Activated naive CD8-positive, alpha-beta T cell treated with anti-CD3 and anti-CD28 coated beads, Interleukin-2, amount 50 U/mL, for 24 hours (primary cell): Measurements from ENCODE around the gene DLL3.
"Not testable (repeated sequence)": the region's sequence is repeated elsewhere in the genome, so short reads cannot be mapped to it uniquely, and the experiment has no call there.

ENCODE experiments used
- ATAC-seq: fragments of 150-1000 bp; cut with Tn5 transposase; one replicate; pipeline ENCODE4 v1.10.0; 2021
- DNase-seq: peaks from one replicate; pipeline ENCODE4 v3.0.0; 2021
- H3K27ac Mint-ChIP-seq: one replicate; pipeline ENCODE4 v1.8.0; 2021; ENCODE audit warnings: mild to moderate bottlenecking, mixed read lengths
- H3K27me3 Mint-ChIP-seq: one replicate; pipeline ENCODE4 v1.8.0; 2021; ENCODE audit warnings: mixed read lengths
- H3K36me3 Mint-ChIP-seq: one replicate; pipeline ENCODE4 v1.8.0; 2021; ENCODE audit warnings: low read depth, mixed read lengths
- H3K4me1 Mint-ChIP-seq: one replicate; pipeline ENCODE4 v1.8.0; 2021; ENCODE audit warnings: mixed read lengths
- H3K4me3 Mint-ChIP-seq: one replicate; pipeline ENCODE4 v1.8.0; 2021; ENCODE audit warnings: mild to moderate bottlenecking, moderate library complexity, mixed read lengths
- H3K9me3 Mint-ChIP-seq: one replicate; pipeline ENCODE4 v1.8.0; 2021; ENCODE audit warnings: mixed read lengths

The DLL3 gene, protein sequence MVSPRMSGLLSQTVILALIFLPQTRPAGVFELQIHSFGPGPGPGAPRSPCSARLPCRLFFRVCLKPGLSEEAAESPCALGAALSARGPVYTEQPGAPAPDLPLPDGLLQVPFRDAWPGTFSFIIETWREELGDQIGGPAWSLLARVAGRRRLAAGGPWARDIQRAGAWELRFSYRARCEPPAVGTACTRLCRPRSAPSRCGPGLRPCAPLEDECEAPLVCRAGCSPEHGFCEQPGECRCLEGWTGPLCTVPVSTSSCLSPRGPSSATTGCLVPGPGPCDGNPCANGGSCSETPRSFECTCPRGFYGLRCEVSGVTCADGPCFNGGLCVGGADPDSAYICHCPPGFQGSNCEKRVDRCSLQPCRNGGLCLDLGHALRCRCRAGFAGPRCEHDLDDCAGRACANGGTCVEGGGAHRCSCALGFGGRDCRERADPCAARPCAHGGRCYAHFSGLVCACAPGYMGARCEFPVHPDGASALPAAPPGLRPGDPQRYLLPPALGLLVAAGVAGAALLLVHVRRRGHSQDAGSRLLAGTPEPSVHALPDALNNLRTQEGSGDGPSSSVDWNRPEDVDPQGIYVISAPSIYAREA

DNA sequence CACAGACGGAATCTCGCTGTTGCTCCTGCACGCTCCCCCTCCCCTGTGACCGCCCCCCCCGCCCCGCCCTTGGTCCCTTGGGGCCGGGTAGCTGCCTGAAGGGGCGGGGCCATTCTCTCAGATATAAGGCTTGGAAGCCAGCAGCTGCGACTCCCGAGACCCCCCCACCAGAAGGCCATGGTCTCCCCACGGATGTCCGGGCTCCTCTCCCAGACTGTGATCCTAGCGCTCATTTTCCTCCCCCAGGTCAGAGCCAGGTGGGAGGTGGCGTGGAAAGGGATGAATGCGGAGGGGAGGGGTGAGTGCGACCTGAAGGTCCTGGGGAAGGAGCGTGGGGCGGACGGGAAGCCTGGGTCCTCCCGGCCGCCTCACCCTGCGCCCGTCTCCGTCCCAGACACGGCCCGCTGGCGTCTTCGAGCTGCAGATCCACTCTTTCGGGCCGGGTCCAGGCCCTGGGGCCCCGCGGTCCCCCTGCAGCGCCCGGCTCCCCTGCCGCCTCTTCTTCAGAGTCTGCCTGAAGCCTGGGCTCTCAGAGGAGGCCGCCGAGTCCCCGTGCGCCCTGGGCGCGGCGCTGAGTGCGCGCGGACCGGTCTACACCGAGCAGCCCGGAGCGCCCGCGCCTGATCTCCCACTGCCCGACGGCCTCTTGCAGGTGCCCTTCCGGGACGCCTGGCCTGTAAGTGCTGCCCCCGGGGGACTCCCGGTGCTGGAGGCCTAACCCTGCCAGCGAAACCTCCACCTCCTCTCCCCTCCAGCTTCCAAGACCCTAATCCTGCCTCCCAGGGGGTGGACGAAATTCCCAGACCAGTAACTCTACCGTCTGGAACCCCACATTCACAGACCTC, at the start of gene DLL3:
Gene DLL3 (plus strand): TSS at position 150 of the 845 bp plus-strand sequence. CDS start 28 bp downstream, at position 178.
- Mint-ChIP-seq H3K36me3 (no peaks in the 10 kb centered on the region), H3K27ac (peak within 1 kb of the TSS; percentile 8), H3K4me1 (peaks cover 19% of the 10 kb centered on the region), H3K9me3 (no peaks in the 10 kb centered on the region), H3K4me3 (peak within 1 kb of the TSS; percentile 63), H3K27me3 (peaks cover 49% of the 10 kb centered on the region)
- no peak for DNase-seq
- ATAC-seq = peak; percentile 25

DNA sequence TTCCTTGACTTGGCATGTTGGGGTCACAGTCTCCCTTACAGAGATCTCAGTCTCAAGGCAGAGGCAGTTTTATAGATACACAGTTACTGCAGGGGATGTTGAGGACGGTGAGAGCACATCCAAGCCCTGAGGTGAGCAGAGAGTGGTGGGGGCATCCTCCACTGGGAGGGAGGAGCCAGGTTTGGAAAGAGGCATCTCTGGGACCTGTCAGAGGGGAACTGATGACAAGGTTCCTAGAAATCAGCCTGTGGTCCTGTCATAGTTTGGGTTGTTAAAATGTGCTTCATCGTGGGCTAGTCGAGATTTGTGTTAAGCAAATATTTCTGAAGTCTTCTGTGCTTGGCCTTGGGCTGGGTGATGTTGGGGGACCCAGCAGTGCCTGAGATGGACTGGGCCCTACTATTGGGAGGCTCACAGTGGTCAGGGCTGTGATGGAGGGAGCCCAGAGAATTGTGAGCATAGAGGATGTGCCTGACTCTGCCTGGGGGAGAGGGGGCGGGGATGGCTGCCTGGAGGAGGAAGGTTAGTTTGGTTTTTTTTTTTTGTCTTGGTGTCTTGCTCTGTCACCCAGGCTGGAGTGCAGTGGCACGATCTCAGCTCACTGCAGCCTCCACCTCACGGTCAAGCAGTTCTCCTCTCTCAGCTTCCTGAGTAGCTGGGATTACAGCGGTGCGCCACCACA, 49.5 kb upstream of the DLL3 start:
- Mint-ChIP-seq H3K27me3 (no peaks in the 10 kb centered on the region), H3K4me3 (peak overlapping the region; percentile 99), H3K4me1 (peaks cover 69% of the 10 kb centered on the region), H3K9me3 (no peaks in the 10 kb centered on the region), H3K27ac (peak overlapping the region; percentile 99), H3K36me3 (peaks cover 71% of the 10 kb centered on the region)
- DNase-seq = no peak
- no peak for ATAC-seq

DNA sequence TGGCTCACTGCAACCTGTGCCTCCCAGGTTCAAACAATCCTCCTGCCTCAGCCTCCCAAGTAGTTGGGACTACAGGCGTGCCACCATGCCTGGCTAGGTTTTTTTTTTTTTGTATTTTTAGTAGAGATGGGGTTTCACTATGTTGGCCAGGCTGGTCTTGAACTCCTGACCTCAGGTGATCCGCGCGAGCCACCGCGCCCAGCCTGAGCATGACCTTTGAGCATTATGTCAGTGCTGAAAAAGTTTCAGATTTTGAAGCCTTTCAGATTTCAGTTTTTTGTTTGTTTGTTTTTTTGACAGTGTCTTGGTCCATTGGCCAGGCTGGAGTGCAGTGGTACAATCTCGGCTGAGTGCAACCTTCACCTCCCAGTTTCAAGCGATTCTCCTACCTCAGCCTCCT, 47.5 kb upstream of the DLL3 start:
- DNase-seq, H3K9me3 Mint-ChIP-seq, ATAC-seq, H3K27me3 Mint-ChIP-seq, H3K27ac Mint-ChIP-seq, H3K4me3 Mint-ChIP-seq: not testable (repeated sequence)
- Mint-ChIP-seq H3K4me1 (peaks cover 63% of the 10 kb centered on the region), H3K36me3 (peaks cover 63% of the 10 kb centered on the region)

DNA sequence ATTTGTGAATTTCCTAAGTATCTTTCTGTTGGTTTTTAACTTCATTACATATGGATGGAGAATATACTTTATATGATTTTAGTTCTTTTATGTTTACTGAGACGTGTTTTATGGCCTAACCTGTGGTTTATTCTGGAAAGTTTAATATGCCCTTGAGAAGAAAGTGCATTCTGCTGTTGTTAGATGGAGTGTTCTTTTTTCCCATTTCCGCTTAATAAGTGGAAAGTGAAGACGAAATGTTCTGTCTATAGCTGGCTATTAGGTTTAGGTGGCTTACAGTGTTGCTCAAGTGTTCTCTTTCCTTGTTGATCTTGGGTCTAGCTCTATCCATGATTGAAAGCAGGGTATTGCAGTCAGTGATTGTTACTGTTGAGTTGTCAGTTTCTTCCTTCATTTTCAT, 35.3 kb upstream of the DLL3 start:
- DNase-seq (no peak), ATAC-seq (no peak)
- Mint-ChIP-seq H3K4me3 (no peak overlapping the region), H3K4me1 (peaks cover 2% of the 10 kb centered on the region), H3K27me3 (no peaks in the 10 kb centered on the region), H3K27ac (no peak overlapping the region), H3K36me3 (peaks cover 50% of the 10 kb centered on the region), H3K9me3 (no peaks in the 10 kb centered on the region)

DNA sequence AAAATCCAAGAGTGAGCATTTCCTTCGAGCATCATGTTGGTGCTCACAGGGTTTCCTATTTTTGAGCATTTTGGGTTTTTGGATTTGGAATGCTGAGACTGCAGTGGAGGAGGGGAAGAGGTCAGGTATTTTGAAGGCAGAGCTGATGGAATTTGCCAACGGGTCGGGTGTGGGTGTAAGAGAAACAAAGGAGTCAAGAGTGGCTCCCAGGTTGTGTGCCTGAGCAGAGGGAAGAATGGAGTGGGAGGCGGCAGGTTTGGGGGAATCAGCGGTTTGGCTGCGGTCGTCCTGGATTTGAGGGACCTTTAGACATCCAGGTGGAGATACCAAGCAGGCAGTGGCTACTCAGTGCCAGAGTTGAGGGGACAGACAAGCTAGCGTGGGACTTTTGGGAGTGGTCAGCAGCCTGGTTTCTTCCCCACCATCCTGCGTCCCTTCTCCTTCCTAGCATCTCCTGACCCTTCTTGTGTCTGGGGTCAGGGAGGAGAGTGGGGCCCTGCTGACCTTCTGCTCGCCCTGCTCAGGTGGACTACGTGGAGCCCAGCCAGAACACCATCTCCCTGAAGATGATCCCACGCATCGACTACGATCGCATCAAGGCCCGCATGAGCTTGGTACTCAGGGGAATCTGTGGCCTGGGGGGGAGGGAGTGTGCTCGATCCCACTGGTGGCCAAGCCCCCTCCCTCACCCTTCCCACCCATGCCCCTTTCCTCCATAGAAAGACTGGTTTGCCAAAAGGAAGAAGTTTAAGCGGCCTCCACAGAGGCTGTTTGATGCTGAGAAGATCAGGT, 32.6 kb upstream of the DLL3 start:
- DNase-seq (no peak), ATAC-seq (no peak)
- H3K4me1 Mint-ChIP-seq = peaks cover 21% of the 10 kb centered on the region
- H3K9me3 Mint-ChIP-seq = no peaks in the 10 kb centered on the region
- no peak overlapping the region for H3K4me3 Mint-ChIP-seq
- peak overlapping the region; percentile 54 for H3K27ac Mint-ChIP-seq
- H3K27me3 Mint-ChIP-seq = no peaks in the 10 kb centered on the region
- peaks cover 57% of the 10 kb centered on the region for H3K36me3 Mint-ChIP-seq

DNA sequence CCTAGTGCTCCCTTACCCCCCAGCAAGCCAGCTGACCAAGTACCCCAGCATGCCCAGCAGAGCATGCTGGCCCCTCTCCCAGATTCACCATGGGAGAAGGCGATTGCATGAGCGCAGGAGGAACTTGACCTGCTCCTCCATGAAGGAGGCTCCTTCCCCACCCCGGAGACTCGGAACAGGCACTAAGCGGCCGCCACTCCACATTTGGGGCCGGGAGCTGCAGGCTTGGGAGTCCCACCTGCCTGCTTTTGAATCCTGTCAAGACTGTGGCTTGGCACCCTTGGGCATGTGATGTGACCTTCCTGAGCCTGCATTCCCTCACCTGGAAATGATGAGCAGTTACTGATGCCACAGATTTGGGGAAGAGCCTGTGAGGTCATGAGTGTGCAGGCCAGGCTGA, 30.8 kb upstream of the DLL3 start:
- no peak for DNase-seq
- H3K36me3 Mint-ChIP-seq = peaks cover 67% of the 10 kb centered on the region

DNA sequence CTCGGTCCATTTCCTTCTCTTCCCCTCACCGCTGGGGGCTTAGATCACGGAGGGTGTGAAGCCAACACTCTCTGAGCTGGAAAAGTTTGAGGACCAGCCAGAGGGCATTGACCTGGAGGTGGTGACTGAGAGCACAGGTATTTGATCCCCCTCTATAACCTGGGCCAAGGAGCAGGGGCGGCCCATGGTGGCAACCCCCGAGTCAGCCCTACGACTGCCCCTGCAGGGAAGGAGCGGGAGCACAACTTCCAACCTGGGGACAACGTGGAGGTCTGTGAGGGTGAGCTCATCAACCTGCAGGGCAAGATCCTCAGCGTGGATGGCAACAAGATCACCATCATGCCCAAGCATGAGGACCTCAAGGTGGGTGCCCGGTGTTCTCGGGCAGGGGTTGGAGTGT, 29.7 kb upstream of the DLL3 start:
- Mint-ChIP-seq H3K4me1 (peaks cover 33% of the 10 kb centered on the region), H3K9me3 (no peaks in the 10 kb centered on the region), H3K27ac (peak overlapping the region; percentile 67), H3K27me3 (no peaks in the 10 kb centered on the region), H3K36me3 (peaks cover 61% of the 10 kb centered on the region), H3K4me3 (no peak overlapping the region)
- ATAC-seq (no peak), DNase-seq (no peak)

More for the DNA sequence above, 30.8 kb upstream of the DLL3 start:
- H3K9me3 Mint-ChIP-seq = no peaks in the 10 kb centered on the region
- H3K27me3 Mint-ChIP-seq = no peaks in the 10 kb centered on the region
- H3K4me3 Mint-ChIP-seq = no peak overlapping the region
- ATAC-seq = no peak
- peak overlapping the region; percentile 69 for H3K27ac Mint-ChIP-seq
- peaks cover 33% of the 10 kb centered on the region for H3K4me1 Mint-ChIP-seq

DNA sequence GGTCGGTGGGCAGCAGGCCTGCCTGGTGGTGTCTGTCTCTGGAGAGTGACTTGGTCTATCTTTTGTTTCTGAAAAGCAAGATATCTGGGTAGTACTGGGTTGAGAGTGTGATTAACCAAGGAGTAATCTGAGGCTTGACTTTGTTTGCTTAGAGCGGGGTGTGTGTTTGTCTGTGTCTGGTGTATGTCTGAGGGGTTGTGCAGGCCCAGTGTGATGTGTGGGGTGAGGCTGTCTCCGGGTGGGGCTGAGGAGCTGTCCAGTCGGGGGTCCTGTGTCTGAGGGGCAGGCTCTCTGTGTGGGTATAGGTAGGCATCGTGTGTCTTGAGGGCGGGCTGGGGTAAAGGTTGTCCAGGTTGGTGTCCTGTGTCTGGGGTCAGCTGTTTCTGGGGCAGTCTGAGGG, 29.2 kb upstream of the DLL3 start:
- Mint-ChIP-seq H3K4me3 (no peak overlapping the region), H3K27ac (peak overlapping the region; percentile 67), H3K36me3 (peaks cover 64% of the 10 kb centered on the region), H3K27me3 (no peaks in the 10 kb centered on the region), H3K4me1 (peaks cover 33% of the 10 kb centered on the region), H3K9me3 (no peaks in the 10 kb centered on the region)
- no peak for DNase-seq
- ATAC-seq = no peak

DNA sequence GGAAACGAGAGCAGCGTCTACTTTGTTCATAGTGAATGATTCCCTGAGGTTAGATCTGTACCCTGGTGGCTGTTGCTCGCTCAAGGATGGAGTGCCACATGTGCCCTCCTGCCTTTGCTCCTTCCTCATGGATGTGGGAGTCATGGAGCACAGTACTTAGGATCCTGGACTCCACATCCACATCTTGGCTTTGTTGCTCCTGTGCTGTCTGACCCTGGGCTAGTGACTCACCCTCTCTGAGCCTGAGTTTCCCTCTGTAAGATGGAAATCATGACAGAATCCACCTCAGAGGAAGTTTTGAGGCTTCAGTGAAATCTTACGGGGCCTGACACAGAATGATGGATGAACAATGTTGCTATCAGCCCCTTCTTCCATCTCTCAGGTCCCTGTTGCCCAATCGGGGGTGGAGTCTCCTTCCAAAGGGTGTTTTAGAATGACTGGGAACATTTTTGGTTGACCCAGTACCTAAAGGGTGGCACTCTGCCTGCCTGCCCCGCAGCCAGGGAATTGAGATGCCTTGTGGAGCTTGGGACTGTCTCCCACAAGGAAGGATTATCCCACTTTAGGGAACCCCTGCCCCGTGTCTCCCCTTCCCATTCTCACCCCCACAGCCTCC, 27.9 kb upstream of the DLL3 start:
- no peak for DNase-seq
- peaks cover 62% of the 10 kb centered on the region for H3K36me3 Mint-ChIP-seq

DNA sequence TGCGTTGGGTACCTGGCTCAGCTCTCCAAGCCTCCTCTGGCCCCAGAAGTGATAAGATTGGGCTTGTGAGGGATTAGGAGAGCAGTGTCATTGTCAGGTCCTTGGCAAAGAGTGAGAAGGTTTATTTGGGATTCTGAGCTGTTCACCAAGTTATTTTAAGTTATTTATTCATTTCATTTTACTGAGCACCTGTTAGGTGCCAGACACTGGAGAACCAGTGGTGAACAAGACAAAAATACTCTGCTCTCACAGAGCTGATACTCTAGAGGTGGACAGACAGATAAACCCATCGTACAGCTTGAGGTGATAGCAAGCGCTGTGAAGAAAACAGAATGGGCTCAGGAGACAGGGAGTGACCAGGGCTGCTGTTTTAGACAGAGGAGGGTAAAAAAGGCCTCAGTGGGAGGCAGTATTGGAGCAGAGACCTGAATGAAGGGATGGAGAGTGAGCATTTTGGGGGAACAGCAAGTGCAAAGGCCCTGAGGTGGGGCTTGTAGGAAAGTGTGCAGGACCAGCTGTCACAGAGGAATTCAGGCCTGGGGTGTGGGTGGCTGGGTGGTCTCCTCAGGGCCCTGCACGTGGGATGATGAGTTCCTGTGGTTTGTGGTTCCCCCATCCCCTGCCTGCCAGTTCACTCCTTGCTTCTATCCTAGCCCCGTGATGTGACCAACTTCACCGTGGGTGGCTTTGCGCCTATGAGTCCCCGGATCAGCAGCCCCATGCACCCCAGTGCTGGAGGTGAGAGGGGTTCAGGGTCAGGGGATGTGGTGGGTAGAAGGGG, 26.8 kb upstream of the DLL3 start:
- H3K4me1 Mint-ChIP-seq = peaks cover 33% of the 10 kb centered on the region
- H3K4me3 Mint-ChIP-seq = no peak overlapping the region
- H3K27me3 Mint-ChIP-seq = no peaks in the 10 kb centered on the region
- peaks cover 60% of the 10 kb centered on the region for H3K36me3 Mint-ChIP-seq
- H3K9me3 Mint-ChIP-seq = no peaks in the 10 kb centered on the region
- peak overlapping the region; percentile 90 for H3K27ac Mint-ChIP-seq
- ATAC-seq (no peak), DNase-seq (peak; percentile 35)

More for the DNA sequence above, 27.9 kb upstream of the DLL3 start:
- Mint-ChIP-seq H3K4me1 (peaks cover 33% of the 10 kb centered on the region), H3K27me3 (no peaks in the 10 kb centered on the region), H3K4me3 (no peak overlapping the region), H3K27ac (peak overlapping the region; percentile 90), H3K9me3 (no peaks in the 10 kb centered on the region)
- peak; percentile 84 for ATAC-seq

DNA sequence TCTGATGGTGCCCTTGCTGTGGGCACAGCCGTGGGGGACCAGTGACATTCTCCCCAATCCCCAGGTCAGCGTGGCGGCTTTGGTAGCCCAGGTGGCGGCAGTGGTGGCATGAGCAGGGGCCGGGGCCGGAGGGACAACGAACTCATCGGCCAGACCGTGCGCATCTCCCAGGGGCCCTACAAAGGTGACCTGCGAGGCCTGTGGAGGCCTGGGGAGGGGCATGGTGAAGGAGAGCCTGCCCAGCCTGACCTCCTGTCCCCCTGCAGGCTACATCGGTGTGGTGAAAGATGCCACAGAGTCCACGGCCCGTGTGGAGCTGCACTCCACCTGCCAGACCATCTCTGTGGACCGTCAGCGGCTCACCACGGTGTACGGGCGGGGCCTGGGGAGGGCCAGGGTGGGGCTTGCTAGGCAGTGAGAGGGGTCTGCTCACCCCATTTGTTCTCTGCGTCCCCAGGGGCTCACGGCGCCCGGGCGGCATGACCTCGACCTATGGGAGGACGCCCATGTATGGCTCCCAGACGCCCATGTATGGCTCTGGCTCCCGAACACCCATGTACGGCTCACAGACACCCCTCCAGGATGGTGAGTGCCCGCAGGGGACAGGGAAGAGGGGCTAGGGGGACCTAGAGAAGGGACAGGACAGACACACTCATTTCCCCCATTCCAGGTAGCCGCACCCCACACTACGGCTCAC, 25.9 kb upstream of the DLL3 start:
- ATAC-seq (no peak), DNase-seq (no peak)
- Mint-ChIP-seq H3K27ac (peak overlapping the region; percentile 90), H3K36me3 (peaks cover 62% of the 10 kb centered on the region), H3K27me3 (no peaks in the 10 kb centered on the region), H3K4me3 (no peak overlapping the region), H3K9me3 (no peaks in the 10 kb centered on the region), H3K4me1 (peaks cover 33% of the 10 kb centered on the region)

DNA sequence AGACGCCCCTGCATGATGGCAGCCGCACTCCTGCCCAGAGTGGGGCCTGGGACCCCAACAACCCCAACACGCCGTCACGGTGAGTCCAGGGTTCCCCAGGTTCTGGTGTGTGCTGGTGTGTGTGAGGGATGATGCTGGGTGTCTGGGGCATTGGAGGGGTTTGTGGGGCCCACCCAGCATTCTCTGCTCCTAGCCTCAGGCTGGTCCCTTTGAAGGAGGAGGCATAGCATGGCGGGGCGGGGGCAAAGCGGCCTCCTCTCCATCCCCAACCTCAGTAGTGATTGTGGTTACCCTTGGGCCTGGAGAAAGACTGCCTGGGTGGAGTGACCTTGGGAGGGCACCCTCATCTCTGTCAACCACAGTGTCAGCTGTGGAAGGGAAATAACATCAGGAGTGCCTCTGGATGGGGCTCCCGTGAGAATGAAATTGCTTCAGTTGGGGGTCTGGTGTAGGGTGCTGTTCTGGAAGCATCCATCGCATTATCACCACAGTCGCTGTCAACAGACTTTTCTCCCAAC, 25.2 kb upstream of the DLL3 start:
- Mint-ChIP-seq H3K36me3 (peaks cover 58% of the 10 kb centered on the region), H3K9me3 (no peaks in the 10 kb centered on the region), H3K4me1 (peaks cover 33% of the 10 kb centered on the region), H3K4me3 (no peak overlapping the region), H3K27ac (no peak overlapping the region), H3K27me3 (no peaks in the 10 kb centered on the region)
- ATAC-seq = no peak
- no peak for DNase-seq
